Cardiac muscle cell (in vitro differentiated cells and primary cell): ENCODE data around the gene FRAS1. TPM values are rescaled to one million over a fixed set of nuclear protein-coding genes. Genes with fewer than 3 reads are reported as not detected.
"Not testable (repeated sequence)": the region's sequence is repeated elsewhere in the genome, so short reads cannot be mapped to it uniquely, and the experiment has no call there.

Source experiments
- DNase-seq, 2 donors: peaks; one replicate each; pipeline versions ENCODE4 v3.0.0 to v3.0.0-alpha.2; 2010 to 2017; ENCODE audit warnings: low read depth in 1 of 2, low spot score in 1 of 2
- H3K27ac ChIP-seq: fragments of 200-600 bp; sonication (generic); 2 replicates; pipeline ENCODE4 v1.5.1; 2016
- H3K27me3 ChIP-seq: fragments of 200-600 bp; sonication (generic); 2 replicates; pipeline ENCODE4 v1.6.0; 2016; ENCODE audit warnings: control low read depth
- H3K36me3 ChIP-seq: fragments of 200-600 bp; sonication (generic); 2 replicates; pipeline ENCODE4 v1.5.1; 2016; ENCODE audit warnings: control low read depth
- H3K4me1 ChIP-seq: fragments of 200-600 bp; sonication (generic); 2 replicates; pipeline ENCODE4 v1.8.1; 2017; ENCODE audit warnings: low read depth, mild to moderate bottlenecking, mixed run types
- H3K4me3 ChIP-seq: fragments of 200-600 bp; sonication (generic); 2 replicates; pipeline ENCODE4 v1.5.1; 2016; ENCODE audit warnings: mild to moderate bottlenecking
- H3K9me3 ChIP-seq: fragments of 200-600 bp; sonication (generic); 2 replicates; pipeline ENCODE4 v1.5.1; 2017; ENCODE audit warnings: low read depth, mild to moderate bottlenecking, control low read depth
- CTCF ChIP-seq: IDR thresholded peaks from 2 replicates; pipeline ENCODE4 v1.5.1; 2012; ENCODE audit warnings: low read depth, mild to moderate bottlenecking, low read length
- polyA plus RNA-seq: library from polyadenylated mRNA; unstranded; fragments of >200 nt; fragmentation: Nextera tagmentation; extraction: Ambion mirVana; gene quantifications from 2 replicates; pipeline ENCODE4 v1.2.1, GENCODE V29; 2016
- total RNA-seq: library from RNA; depleted of rRNA; stranded (reverse); fragments of >200 nt; gene quantifications from 2 replicates; pipeline ENCODE4 v1.2.3, GENCODE V29; 2016

Gene FRAS1
- total and polyA plus RNA-seq, 2 experiments from 2014 or later: 4.4 to 20.4 TPM

- no peaks in the 10 kb centered on the region for H3K27me3 ChIP-seq
- TF ChIP-seq CTCF: no peak
- peaks cover 18% of the 10 kb centered on the region for H3K4me1 ChIP-seq
- no peak overlapping the region for H3K27ac ChIP-seq
- no peaks in the 10 kb centered on the region for H3K36me3 ChIP-seq
- DNase-seq: peak in 1 of 2 donors; percentile 24
- no peak overlapping the region for H3K4me3 ChIP-seq
- H3K9me3 ChIP-seq: no peaks in the 10 kb centered on the region
Measured at GRCh38 chr4:78079726-78080430, 22.8 kb downstream of the FRAS1 start.

- no peak overlapping the region for H3K4me3 ChIP-seq
- no peaks in the 10 kb centered on the region for H3K27me3 ChIP-seq
Measured at GRCh38 chr4:78081541-78081940, 24.4 kb downstream of the FRAS1 start.

GRCh38 chr4:78083035-78083434 is 25.9 kb downstream of the FRAS1 start:
- Histone ChIP-seq H3K4me3 (no peak overlapping the region), H3K27me3 (no peaks in the 10 kb centered on the region), H3K36me3 (no peaks in the 10 kb centered on the region), H3K4me1 (peaks cover 11% of the 10 kb centered on the region), H3K27ac (no peak overlapping the region), H3K9me3 (no peaks in the 10 kb centered on the region)
- TF ChIP-seq CTCF: no peak
- no peak for DNase-seq

More at GRCh38 chr4:78081541-78081940, 24.4 kb downstream of the FRAS1 start:
- TF ChIP-seq CTCF: no peak
- Histone ChIP-seq H3K9me3 (no peaks in the 10 kb centered on the region), H3K4me1 (peaks cover 11% of the 10 kb centered on the region), H3K27ac (no peak overlapping the region), H3K36me3 (no peaks in the 10 kb centered on the region)
- no peak for DNase-seq

GRCh38 chr4:78091534-78091933 is 34.4 kb downstream of the FRAS1 start:
- H3K27ac ChIP-seq: no peak overlapping the region

GRCh38 chr4:78092350-78092749 is 35.2 kb downstream of the FRAS1 start:
- not testable (repeated sequence) for H3K4me1 ChIP-seq, DNase-seq, H3K27ac ChIP-seq, H3K4me3 ChIP-seq, H3K36me3 ChIP-seq, H3K27me3 ChIP-seq, H3K9me3 ChIP-seq

More at GRCh38 chr4:78091534-78091933, 34.4 kb downstream of the FRAS1 start:
- no peak for TF ChIP-seq CTCF
- H3K4me3 ChIP-seq: no peak overlapping the region
- no peaks in the 10 kb centered on the region for H3K27me3 ChIP-seq
- H3K9me3 ChIP-seq: no peaks in the 10 kb centered on the region
- H3K36me3 ChIP-seq: no peaks in the 10 kb centered on the region
- DNase-seq: no peak
- H3K4me1 ChIP-seq: peaks cover 8% of the 10 kb centered on the region

GRCh38 chr4:78092850-78093249 is 35.7 kb downstream of the FRAS1 start:
- TF ChIP-seq CTCF: no peak
- no peaks in the 10 kb centered on the region for H3K27me3 ChIP-seq
- no peak overlapping the region for H3K4me3 ChIP-seq
- no peak for DNase-seq
- H3K27ac ChIP-seq: no peak overlapping the region
- H3K9me3 ChIP-seq: no peaks in the 10 kb centered on the region
- peaks cover 8% of the 10 kb centered on the region for H3K4me1 ChIP-seq
- H3K36me3 ChIP-seq: no peaks in the 10 kb centered on the region
